H1 (cell line): ENCODE data around the gene COL11A2. TPM values are rescaled to one million over a fixed set of nuclear protein-coding genes. Genes with fewer than 3 reads are reported as not detected.

Experiments
- EZH2 ChIP-seq: fragments of 200-600 bp; sonication (generic); IDR thresholded peaks from 2 replicates; pipeline ENCODE4 v1.7.1; 2012; ENCODE audit warnings: low read depth, mild to moderate bottlenecking, moderate library complexity, low read length, inconsistent platforms; ENCODE audit not compliant: severe bottlenecking
- SP1 ChIP-seq: IDR thresholded peaks from 2 replicates; pipeline ENCODE4 v1.6.1; 2011; ENCODE audit warnings: low read depth, low read length
- polyA plus RNA-seq, 7 experiments: library from polyadenylated mRNA; depleted of rRNA in 3 of 7; stranded (reverse) in 5 of 7; unstranded in 2 of 7; fragments of >200 nt in 5 of 7; fragments of 200-250 nt in 2 of 7; gene quantifications; 1 replicate in 5 of 7; 2 replicates in 1 of 7; 4 replicates in 1 of 7; pipeline versions ENCODE4 v1.2.1 to v1.2.3, GENCODE V29; 2011 to 2013; ENCODE audit warnings: missing spikeins in 2 of 7, mixed read lengths in 2 of 7
- total RNA-seq: library from RNA; stranded (reverse); fragmentation: NEBNext Ultra II Directional; extraction: Animal tissue kit (Norgen Biotek cat#: 25700); gene quantifications from 2 replicates; pipeline ENCODE4 v1.2.1, GENCODE V29; 2021
- TF ChIP-seq, protein P1 (sequence below), 3 experiments: IDR thresholded peaks; 1 replicate in 2 of 3; 2 replicates in 1 of 3; pipeline versions ENCODE4 v1.5.1 to v1.6.1; 2011; ENCODE audit warnings: low read length in 3 of 3, mild to moderate bottlenecking in 3 of 3, inconsistent platforms in 2 of 3, low read depth in 1 of 3, moderate library complexity in 1 of 3; ENCODE audit not compliant: insufficient read depth in 1 of 3; ENCODE audit errors: control extremely low read depth in 1 of 3

COL11A2 gene
- total and polyA plus RNA-seq, 2 of the 8 experiments (the other 6 are each of a cell fraction or from before 2014, with no cell fraction given), result 2.8 to 3.8 TPM

- TF ChIP-seq, protein P1, sequence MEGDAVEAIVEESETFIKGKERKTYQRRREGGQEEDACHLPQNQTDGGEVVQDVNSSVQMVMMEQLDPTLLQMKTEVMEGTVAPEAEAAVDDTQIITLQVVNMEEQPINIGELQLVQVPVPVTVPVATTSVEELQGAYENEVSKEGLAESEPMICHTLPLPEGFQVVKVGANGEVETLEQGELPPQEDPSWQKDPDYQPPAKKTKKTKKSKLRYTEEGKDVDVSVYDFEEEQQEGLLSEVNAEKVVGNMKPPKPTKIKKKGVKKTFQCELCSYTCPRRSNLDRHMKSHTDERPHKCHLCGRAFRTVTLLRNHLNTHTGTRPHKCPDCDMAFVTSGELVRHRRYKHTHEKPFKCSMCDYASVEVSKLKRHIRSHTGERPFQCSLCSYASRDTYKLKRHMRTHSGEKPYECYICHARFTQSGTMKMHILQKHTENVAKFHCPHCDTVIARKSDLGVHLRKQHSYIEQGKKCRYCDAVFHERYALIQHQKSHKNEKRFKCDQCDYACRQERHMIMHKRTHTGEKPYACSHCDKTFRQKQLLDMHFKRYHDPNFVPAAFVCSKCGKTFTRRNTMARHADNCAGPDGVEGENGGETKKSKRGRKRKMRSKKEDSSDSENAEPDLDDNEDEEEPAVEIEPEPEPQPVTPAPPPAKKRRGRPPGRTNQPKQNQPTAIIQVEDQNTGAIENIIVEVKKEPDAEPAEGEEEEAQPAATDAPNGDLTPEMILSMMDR (IDR thresholded peaks at IDR 0.05; ENCODE audit: control extremely low read depth in 1 of 3, insufficient read depth in 1 of 3, low read depth in 1 of 3, low read length in 3 of 3), result no peak
- TF ChIP-seq EZH2 (no peak), SP1 (no peak)
Measured at GRCh38 chr6:33174784-33175183, 17.5 kb downstream of the COL11A2 start (continued).
